ENCODE results near the gene FAM53A. TPM values are rescaled to one million over a fixed set of nuclear protein-coding genes. Genes with fewer than 3 reads are reported as not detected.

Gene FAM53A
- total and polyA plus RNA-seq, 10 donors: 0.60 to 4.3 (median 1.9) TPM

DNA sequence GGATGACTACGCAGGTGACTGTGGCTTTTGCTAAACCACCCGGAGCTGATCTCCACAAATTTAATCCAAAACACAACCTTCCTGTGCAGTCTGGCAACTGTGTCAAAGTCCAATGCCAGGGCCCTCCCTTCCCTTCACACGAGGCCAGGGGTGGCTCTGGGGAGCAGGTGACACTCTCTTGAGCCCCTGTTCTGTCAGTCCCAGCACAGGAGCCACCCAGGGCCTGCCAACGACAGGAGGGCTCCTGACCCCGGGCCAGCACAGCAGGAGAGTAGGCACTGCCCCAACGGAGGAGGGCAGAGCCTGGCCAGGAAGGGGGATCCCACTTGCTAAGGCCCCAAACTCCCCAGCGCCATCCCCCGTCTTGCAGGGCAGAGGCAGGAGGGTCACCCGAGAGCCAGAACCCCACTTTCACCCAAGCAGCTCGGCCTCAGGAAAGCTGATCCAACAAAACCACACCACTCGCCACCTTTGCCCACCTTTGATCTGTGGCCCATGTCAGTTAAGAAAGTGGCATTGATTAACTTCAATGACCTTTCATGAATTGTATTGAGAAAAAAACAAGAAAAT lies 44.7 kb downstream of the FAM53A start:
- peak; percentile 64 for DNase-seq
- H3K4me3 ChIP-seq: no peak overlapping the region

DNA sequence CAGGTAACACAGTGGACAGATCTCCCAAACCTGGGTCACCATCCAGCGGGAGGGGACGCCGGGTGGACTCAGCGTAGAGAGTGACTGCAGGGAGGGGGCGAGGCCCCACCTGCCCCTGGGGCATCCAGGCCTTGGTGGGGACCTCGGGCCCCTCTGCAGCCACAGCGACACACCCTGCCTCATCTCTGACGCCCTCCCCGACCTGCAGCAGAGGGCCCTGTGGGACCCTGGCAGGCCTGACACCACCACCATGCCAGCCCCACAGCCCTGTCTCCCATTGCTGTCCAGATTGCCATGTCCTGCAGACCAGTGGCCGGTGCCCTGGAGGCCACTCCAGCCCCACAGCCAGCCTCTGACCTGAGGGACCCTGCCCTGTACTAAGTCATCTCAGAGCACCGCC lies 45.2 kb downstream of the FAM53A start:
- intact Hi-C loops (cut with DNase I; ENCODE audit: low total_unique reads): no loop called here

More for the DNA sequence above, 44.7 kb downstream of the FAM53A start:
- H3K27me3 ChIP-seq (replicated peaks in 1 of 7): no peaks in the 10 kb centered on the region
- H3K27ac ChIP-seq: no peak overlapping the region
- H3K9me3 ChIP-seq: no peaks in the 10 kb centered on the region
- intact Hi-C loops (cut with DNase I; ENCODE audit: low total_unique reads): no loop called here
- TF ChIP-seq POLR2A (IDR thresholded peaks at IDR 0.05): no peak
- no peak for TF ChIP-seq POLR2AphosphoS5 (IDR thresholded peaks at IDR 0.05)
- TF ChIP-seq CTCF (IDR thresholded peaks at IDR 0.05 in 8 of 11, conservative IDR thresholded peaks at IDR 0.05 in 3 of 11): no peak
- no peaks in the 10 kb centered on the region for H3K4me1 ChIP-seq
- H3K36me3 ChIP-seq: no peaks in the 10 kb centered on the region
- WGBS, 5 donors: 81 to 87% (median 86%) methylated on average over 10 to 11 of the region's 11 CpGs

DNA sequence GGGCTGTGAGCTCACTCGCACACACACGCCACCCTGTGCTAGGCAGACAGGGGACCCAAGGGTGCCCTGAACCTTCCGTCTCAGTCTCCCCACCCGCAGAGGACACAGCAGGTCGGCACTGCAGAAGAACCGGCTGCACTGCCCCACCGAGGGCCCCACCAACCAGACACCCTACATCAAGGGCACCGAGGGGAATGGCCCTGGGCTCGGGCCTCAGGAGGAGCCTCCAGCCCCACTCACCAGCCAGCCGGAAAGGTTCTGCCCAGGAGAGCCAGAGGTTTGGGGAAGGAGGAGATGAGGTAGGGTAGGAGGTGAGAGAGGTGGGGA lies 45.9 kb downstream of the FAM53A start:
- Histone ChIP-seq H3K27ac (no peak overlapping the region), H3K4me3 (no peak overlapping the region), H3K36me3 (no peaks in the 10 kb centered on the region), H3K9me3 (no peaks in the 10 kb centered on the region), H3K4me1 (no peaks in the 10 kb centered on the region), H3K27me3 (replicated peaks in 1 of 7) (peaks cover 0 to 7% (median 0%) of the 10 kb centered on the region in 7 donors)
- TF ChIP-seq POLR2AphosphoS5 (IDR thresholded peaks at IDR 0.05) (no peak), POLR2A (IDR thresholded peaks at IDR 0.05) (no peak), CTCF (IDR thresholded peaks at IDR 0.05 in 8 of 11, conservative IDR thresholded peaks at IDR 0.05 in 3 of 11) (no peak)
- no peak for DNase-seq
- intact Hi-C loops (cut with DNase I; ENCODE audit: low total_unique reads): no loop called here
- WGBS, 5 donors: 89 to 91% (median 89%) methylated on average over 9 to 10 of the region's 10 CpGs

More for the DNA sequence above, 45.2 kb downstream of the FAM53A start:
- Histone ChIP-seq H3K27me3 (replicated peaks in 1 of 7) (peaks cover 0 to 4% (median 0%) of the 10 kb centered on the region in 7 donors), H3K4me1 (no peaks in the 10 kb centered on the region), H3K4me3 (no peak overlapping the region), H3K9me3 (no peaks in the 10 kb centered on the region), H3K27ac (no peak overlapping the region), H3K36me3 (no peaks in the 10 kb centered on the region)
- 89 to 97% (median 92%) methylated on average over 4 to 11 of the region's 11 CpGs for WGBS, 5 donors
- DNase-seq: no peak
- no peak for TF ChIP-seq CTCF (IDR thresholded peaks at IDR 0.05 in 8 of 11, conservative IDR thresholded peaks at IDR 0.05 in 3 of 11)
- no peak for TF ChIP-seq POLR2A (IDR thresholded peaks at IDR 0.05)
- TF ChIP-seq POLR2AphosphoS5 (IDR thresholded peaks at IDR 0.05): no peak

DNA sequence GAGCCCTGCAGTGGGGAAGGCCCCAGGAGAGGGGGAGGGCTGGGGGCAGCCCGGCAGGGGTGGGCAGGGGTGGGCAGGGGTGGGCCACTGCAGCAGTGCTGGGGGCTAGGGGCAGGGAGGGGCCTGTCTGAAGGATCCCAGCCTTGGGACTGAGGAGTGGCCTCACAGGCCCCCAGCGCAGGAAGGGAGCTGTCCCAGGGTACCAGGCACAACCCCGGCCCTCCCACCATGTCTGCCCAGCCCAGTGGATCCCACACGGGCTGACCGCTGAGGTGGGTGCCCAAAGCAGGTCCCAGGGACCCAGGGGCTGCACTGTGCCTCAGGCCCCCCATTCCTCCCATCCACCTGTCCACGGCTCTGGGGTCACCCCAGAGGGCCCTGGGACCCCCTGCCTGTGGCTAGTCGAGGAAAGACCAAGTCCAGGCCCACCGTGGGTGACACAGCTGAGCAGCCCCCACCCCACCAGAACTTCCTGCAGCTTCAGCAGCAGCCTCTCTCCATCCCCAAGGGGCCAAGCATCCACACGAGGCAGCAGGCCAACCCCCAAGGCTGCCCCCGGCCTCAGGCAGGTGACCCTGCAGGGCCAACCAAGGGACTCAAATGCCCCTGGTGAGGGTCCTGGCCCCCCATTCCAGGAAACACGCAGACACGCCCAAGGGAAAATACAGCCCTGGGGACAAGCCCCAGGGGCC lies 46.4 kb downstream of the FAM53A start:
- no peaks in the 10 kb centered on the region for H3K9me3 ChIP-seq
- 70 to 83% (median 76%) methylated on average over 6 to 12 of the region's 12 CpGs for WGBS, 5 donors
- no peak for DNase-seq
- intact Hi-C loops (cut with DNase I; ENCODE audit: low total_unique reads): no loop called here
- H3K36me3 ChIP-seq: no peaks in the 10 kb centered on the region
- peaks cover 0 to 7% (median 0%) of the 10 kb centered on the region in 7 donors for H3K27me3 ChIP-seq (replicated peaks in 1 of 7)
- TF ChIP-seq CTCF (IDR thresholded peaks at IDR 0.05 in 8 of 11, conservative IDR thresholded peaks at IDR 0.05 in 3 of 11): no peak
- no peak for TF ChIP-seq POLR2A (IDR thresholded peaks at IDR 0.05)
- no peak for TF ChIP-seq POLR2AphosphoS5 (IDR thresholded peaks at IDR 0.05)
- no peak overlapping the region for H3K27ac ChIP-seq
- H3K4me3 ChIP-seq: no peak overlapping the region
- H3K4me1 ChIP-seq: no peaks in the 10 kb centered on the region
